NCI-H1417 treated with DMSO at 0.1 percent for 48 hours (cell line): Measurements from ENCODE around the gene UNC45B.
"Not testable (repeated sequence)": the region's sequence is repeated elsewhere in the genome, so short reads cannot be mapped to it uniquely, and the experiment has no call there.

Source experiments
- DNase-seq: peaks from one replicate; lab custom pipeline; 2025; lab: John Stamatoyannopoulos, UW

UNC45B gene

GRCh38 chr17:35147375-35147905 lies at the start of gene UNC45B:
Gene UNC45B, plus strand, starts transcription at chr17:35147817. Its CDS starts 447 bp downstream, at chr17:35148264.
- no peak for DNase-seq

GRCh38 chr17:35099908-35100307 lies 47.7 kb upstream of the UNC45B start:
- DNase-seq, result peak; percentile 58

GRCh38 chr17:35101036-35101435 lies 46.6 kb upstream of the UNC45B start:
- DNase-seq, result no peak

- DNase-seq, result no peak
Observed at GRCh38 chr17:35101725-35102124, 45.9 kb upstream of the UNC45B start.

- no peak for DNase-seq
Observed at GRCh38 chr17:35103271-35103670, 44.3 kb upstream of the UNC45B start.

GRCh38 chr17:35104844-35105450 lies 42.7 kb upstream of the UNC45B start:
- DNase-seq, result no peak

- not testable (repeated sequence) for DNase-seq
Observed at GRCh38 chr17:35110791-35111190, 36.8 kb upstream of the UNC45B start.

GRCh38 chr17:35116845-35117244 lies 30.8 kb upstream of the UNC45B start:
- no peak for DNase-seq

- no peak for DNase-seq
Observed at GRCh38 chr17:35117984-35118383, 29.6 kb upstream of the UNC45B start.

- peak; percentile 45 for DNase-seq
Observed at GRCh38 chr17:35119370-35120165, 28.0 kb upstream of the UNC45B start, which contains the start of gene RAD51D. Gene RAD51D, minus strand, starts transcription at chr17:35119860. Its CDS starts 247 bp downstream, at chr17:35119613.

GRCh38 chr17:35121315-35121714 lies 26.3 kb upstream of the UNC45B start, which contains the start of gene FNDC8:
Gene FNDC8, plus strand, starts transcription at chr17:35121615. Its CDS starts 79 bp downstream, at chr17:35121694.
- no peak for DNase-seq

GRCh38 chr17:35127751-35128514 lies 19.7 kb upstream of the UNC45B start:
- DNase-seq, result no peak

GRCh38 chr17:35129154-35129972 lies 18.3 kb upstream of the UNC45B start:
- no peak for DNase-seq

GRCh38 chr17:35129973-35130351 lies 17.7 kb upstream of the UNC45B start:
- no peak for DNase-seq

- no peak for DNase-seq
Observed at GRCh38 chr17:35130392-35130791, 17.2 kb upstream of the UNC45B start.

GRCh38 chr17:35132099-35132498 lies 15.5 kb upstream of the UNC45B start:
- DNase-seq, result no peak

GRCh38 chr17:35132816-35133550 lies 14.6 kb upstream of the UNC45B start:
- DNase-seq, result no peak

GRCh38 chr17:35135322-35135721 lies 12.3 kb upstream of the UNC45B start:
- no peak for DNase-seq

GRCh38 chr17:35138218-35138617 lies 9.4 kb upstream of the UNC45B start:
- no peak for DNase-seq

- DNase-seq, result no peak
Observed at GRCh38 chr17:35141681-35142466, 5.7 kb upstream of the UNC45B start, which contains the start of gene NLE1. Gene NLE1, minus strand, starts transcription at chr17:35142303. Its CDS starts 28 bp downstream, at chr17:35142275.
